PFSK-1 (cell line): ENCODE measurements around the gene PDGFRB.

Experiments
- FOXP2 ChIP-seq: optimal IDR thresholded peaks from 2 replicates; pipeline ENCODE3; 2011; ENCODE audit warnings: borderline replicate concordance, control low read depth, inconsistent platforms; ENCODE audit not compliant: insufficient read depth; ENCODE audit errors: extremely low read length, extremely low read depth
- POLR2AphosphoS5 ChIP-seq: IDR thresholded peaks from 2 replicates; pipeline ENCODE4 v1.6.1; 2012; ENCODE audit warnings: low read depth, mild to moderate bottlenecking, control low read depth, low read length, moderate library complexity
- REST ChIP-seq, 2 experiments: IDR thresholded peaks; 2 replicates each; pipeline versions ENCODE4 v1.6.1 to v1.8.0; 2011 to 2012; ENCODE audit warnings: low read depth in 2 of 2, low read length in 2 of 2, control low read depth in 1 of 2, inconsistent platforms in 1 of 2, mild to moderate bottlenecking in 1 of 2, moderate library complexity in 1 of 2; ENCODE audit not compliant: insufficient read depth in 1 of 2
- SIN3A ChIP-seq: IDR thresholded peaks from 2 replicates; pipeline ENCODE4 v1.6.1; 2012; ENCODE audit warnings: mild to moderate bottlenecking, low read length, moderate library complexity, borderline replicate concordance; ENCODE audit not compliant: insufficient read depth
- TAF1 ChIP-seq: IDR thresholded peaks from 2 replicates; pipeline ENCODE4 v1.6.1; 2012; ENCODE audit warnings: low read length, control low read depth, borderline replicate concordance; ENCODE audit not compliant: insufficient read depth

PDGFRB gene

DNA sequence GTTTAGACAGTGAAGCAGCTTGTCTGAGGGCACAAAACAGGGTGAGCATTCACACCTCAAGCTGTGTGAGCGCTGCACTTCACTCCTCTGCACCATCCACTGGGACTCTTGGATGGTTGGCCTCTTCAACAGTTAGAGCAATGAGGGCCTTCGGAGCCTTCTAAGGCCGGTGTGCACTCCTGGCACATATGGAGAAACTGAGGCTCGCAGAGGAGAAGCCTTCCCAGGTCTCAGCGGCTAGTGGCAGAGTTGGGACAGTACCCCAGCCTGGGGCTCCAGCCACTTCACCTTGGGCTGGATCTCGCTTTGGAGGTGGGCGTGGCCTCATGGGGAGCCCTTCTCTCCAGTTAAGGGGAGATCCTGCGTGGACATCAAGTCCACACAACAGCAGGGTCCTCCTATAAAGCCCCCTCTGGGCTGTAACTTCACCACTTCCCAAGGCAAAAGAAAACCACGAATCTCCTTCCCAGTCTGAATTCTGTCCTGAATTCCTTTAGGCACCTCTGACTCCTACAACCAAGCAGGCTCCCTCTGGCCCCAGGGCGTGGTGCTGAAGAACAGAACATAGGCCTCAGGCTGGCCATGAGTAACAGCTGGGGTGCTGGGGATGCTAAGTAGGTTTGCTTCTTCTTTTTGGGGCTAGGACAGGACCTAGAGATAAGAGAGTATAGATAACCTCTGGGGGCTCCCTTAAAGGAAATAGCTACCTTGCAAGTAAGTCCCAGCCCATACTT lies 38.8 kb downstream of the PDGFRB start:
- TF ChIP-seq TAF1, result no peak
- no peak for TF ChIP-seq FOXP2
- TF ChIP-seq POLR2AphosphoS5, result no peak
- TF ChIP-seq SIN3A, result no peak
- TF ChIP-seq REST (IDR thresholded peaks at IDR 0.05; ENCODE audit: insufficient read depth in 1 of 2, low read depth in 2 of 2, low read length in 2 of 2), result no peak

DNA sequence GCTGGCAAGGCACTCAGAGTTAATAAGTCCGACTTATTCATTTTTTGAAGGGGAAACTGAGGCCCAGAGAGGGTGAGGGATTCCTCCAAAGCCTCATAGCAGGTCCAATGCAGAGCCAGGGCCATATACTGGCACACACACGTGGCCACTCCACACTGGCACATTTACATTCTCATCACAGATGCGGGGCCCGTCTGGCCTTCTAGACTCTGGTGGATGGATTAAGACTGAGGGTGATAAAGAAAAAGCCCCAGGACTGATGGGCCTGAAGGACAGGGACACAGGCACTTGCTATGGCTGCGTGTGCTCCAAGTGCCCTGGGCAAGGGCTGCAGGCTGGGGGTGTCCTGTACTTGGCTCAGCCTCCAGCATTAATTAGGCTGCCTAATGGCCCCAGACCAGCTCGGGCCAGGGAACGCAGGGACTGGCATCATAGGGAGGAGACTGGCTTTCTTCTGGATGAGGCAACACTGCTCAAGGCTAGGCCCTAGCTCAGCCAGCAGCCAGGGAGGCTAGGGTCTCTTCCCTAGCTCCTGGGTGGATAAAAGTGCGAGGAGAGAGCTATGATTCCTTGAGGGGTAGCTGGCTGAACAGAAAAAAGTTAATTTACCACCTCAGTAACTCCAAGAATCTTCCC lies 40.8 kb downstream of the PDGFRB start:
- TF ChIP-seq SIN3A, result no peak
- no peak for TF ChIP-seq POLR2AphosphoS5
- TF ChIP-seq TAF1, result no peak
- TF ChIP-seq REST (IDR thresholded peaks at IDR 0.05; ENCODE audit: insufficient read depth in 1 of 2, low read depth in 2 of 2, low read length in 2 of 2), result no peak
- TF ChIP-seq FOXP2, result no peak

- TF ChIP-seq SIN3A (no peak), TAF1 (no peak), REST (IDR thresholded peaks at IDR 0.05; ENCODE audit: insufficient read depth in 1 of 2, low read depth in 2 of 2, low read length in 2 of 2) (no peak), FOXP2 (no peak), POLR2AphosphoS5 (no peak)
Measured at GRCh38 chr5:150114102-150114641, 41.5 kb downstream of the PDGFRB start.

GRCh38 chr5:150113047-150113744 lies 42.4 kb downstream of the PDGFRB start:
- TF ChIP-seq POLR2AphosphoS5 (no peak), TAF1 (no peak), FOXP2 (no peak), SIN3A (no peak), REST (IDR thresholded peaks at IDR 0.05; ENCODE audit: insufficient read depth in 1 of 2, low read depth in 2 of 2, low read length in 2 of 2) (no peak)
